MCF 10A (cell line): ENCODE data around the gene PDE7B. TPM values are rescaled to one million over a fixed set of nuclear protein-coding genes. Genes with fewer than 3 reads are reported as not detected.
A peak's percentile ranks its signal among the peaks of the same experiment; 100 is the strongest.

Experiments used
- BruUV-seq: library from RNA; stranded (reverse); fragments of 400-500 nt; replicated peaks from 2 replicates; lab custom pipeline; 2021; lab: Mats Ljungman, UMichigan
- CTCF ChIA-PET: fragments of 300-600 bp; sonication (Branson Sonifier 250); formaldehyde crosslinking; extraction: SDS; loops from one replicate; lab custom pipeline; 2021; ENCODE audit warnings: antibody characterized with exemption, inconsistent platforms; lab: Yijun Ruan, JAX
- POLR2A ChIA-PET: fragments of 300-600, 350-650 bp; sonication (Branson Sonifier 250); formaldehyde crosslinking; extraction: SDS; loops from one replicate; lab custom pipeline; 2020; ENCODE audit warnings: antibody characterized with exemption, inconsistent platforms; lab: Yijun Ruan, JAX
- DNase-seq: peaks from one replicate; pipeline ENCODE4 v3.0.0-alpha.2; 2018; ENCODE audit not compliant: unreplicated experiment
- H3K27ac Mint-ChIP-seq: one replicate; pipeline ENCODE4 v1.8.0; 2022; ENCODE audit warnings: mild to moderate bottlenecking, low read depth, mixed read lengths; ENCODE audit not compliant: unreplicated experiment
- H3K27me3 Mint-ChIP-seq: one replicate; pipeline ENCODE4 v1.8.0; 2022; ENCODE audit warnings: mixed read lengths; ENCODE audit not compliant: insufficient read depth, unreplicated experiment
- H3K36me3 Mint-ChIP-seq: one replicate; pipeline ENCODE4 v1.8.0; 2022; ENCODE audit warnings: mild to moderate bottlenecking, moderate library complexity, mixed read lengths; ENCODE audit not compliant: insufficient read depth, unreplicated experiment
- H3K4me1 Mint-ChIP-seq: one replicate; pipeline ENCODE4 v1.8.0; 2022; ENCODE audit warnings: mixed read lengths; ENCODE audit not compliant: insufficient read depth, unreplicated experiment
- H3K4me3 Mint-ChIP-seq: one replicate; pipeline ENCODE4 v1.8.0; 2022; ENCODE audit warnings: mild to moderate bottlenecking, moderate library complexity, mixed read lengths; ENCODE audit not compliant: unreplicated experiment
- H3K9me3 Mint-ChIP-seq: one replicate; pipeline ENCODE4 v1.8.0; 2022; ENCODE audit warnings: mixed read lengths; ENCODE audit not compliant: unreplicated experiment
- intact Hi-C: fragments of 100-400 bp; cut with micrococcal nuclease; formaldehyde crosslinking; loops from 2 replicates; pipeline ENCODE4 v1.14.1; 2022
- total RNA-seq: library from RNA; stranded (reverse); gene quantifications from 2 replicates; pipeline ENCODE4 v1.2.3, GENCODE V29; 2022
- TF ChIP-seq, protein P1 (sequence below): fragments of 200-600 bp; IDR thresholded peaks from one replicate; pipeline ENCODE4 v1.8.0; 2022; ENCODE audit warnings: antibody characterized with exemption, mild to moderate bottlenecking; ENCODE audit not compliant: unreplicated experiment

The PDE7B gene
- total RNA-seq, 1 experiment from 2014 or later: 1.4 TPM

DNA sequence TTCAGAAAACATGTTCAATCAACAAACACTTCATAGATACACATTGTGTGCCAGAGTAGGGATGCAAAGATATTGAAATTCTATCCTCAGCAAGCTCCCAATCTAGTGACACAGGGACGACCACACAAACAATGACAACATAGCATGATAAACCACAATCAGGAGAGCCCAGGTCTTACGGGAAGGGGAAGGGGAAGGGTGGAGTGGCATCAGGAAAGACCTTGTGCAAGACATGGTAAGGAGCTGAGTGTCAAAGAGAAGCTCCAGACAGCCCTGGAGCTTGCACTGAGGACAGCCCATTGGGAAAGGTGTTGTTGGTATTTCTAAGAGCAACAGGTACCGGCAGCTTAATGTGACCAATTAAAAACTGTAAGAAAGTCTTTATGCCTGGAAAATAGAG is 103.6 kb downstream of the PDE7B start:
- no peaks in the 10 kb centered on the region for H3K36me3 Mint-ChIP-seq
- intact Hi-C loops: no loop called here
- no TSS peak for BruUV-seq
- H3K27ac Mint-ChIP-seq: no peak overlapping the region
- no peak overlapping the region for H3K4me3 Mint-ChIP-seq
- CTCF ChIA-PET: interaction anchor here (0.6 to 1.8 kb wide), 3 partner anchors 14 to 271 kb away, joined by 3 to 6 read pairs (median 3); no protein-coding TSS in a partner anchor
- POLR2A ChIA-PET: interaction anchor here (0.7 kb wide), 1 partner anchor 48 kb away, joined by 3 read pairs; no protein-coding TSS in a partner anchor
- no peaks in the 10 kb centered on the region for H3K9me3 Mint-ChIP-seq
- no peak for DNase-seq
- no peaks in the 10 kb centered on the region for H3K4me1 Mint-ChIP-seq
- TF ChIP-seq, protein P1, sequence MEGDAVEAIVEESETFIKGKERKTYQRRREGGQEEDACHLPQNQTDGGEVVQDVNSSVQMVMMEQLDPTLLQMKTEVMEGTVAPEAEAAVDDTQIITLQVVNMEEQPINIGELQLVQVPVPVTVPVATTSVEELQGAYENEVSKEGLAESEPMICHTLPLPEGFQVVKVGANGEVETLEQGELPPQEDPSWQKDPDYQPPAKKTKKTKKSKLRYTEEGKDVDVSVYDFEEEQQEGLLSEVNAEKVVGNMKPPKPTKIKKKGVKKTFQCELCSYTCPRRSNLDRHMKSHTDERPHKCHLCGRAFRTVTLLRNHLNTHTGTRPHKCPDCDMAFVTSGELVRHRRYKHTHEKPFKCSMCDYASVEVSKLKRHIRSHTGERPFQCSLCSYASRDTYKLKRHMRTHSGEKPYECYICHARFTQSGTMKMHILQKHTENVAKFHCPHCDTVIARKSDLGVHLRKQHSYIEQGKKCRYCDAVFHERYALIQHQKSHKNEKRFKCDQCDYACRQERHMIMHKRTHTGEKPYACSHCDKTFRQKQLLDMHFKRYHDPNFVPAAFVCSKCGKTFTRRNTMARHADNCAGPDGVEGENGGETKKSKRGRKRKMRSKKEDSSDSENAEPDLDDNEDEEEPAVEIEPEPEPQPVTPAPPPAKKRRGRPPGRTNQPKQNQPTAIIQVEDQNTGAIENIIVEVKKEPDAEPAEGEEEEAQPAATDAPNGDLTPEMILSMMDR: no peak
- no peaks in the 10 kb centered on the region for H3K27me3 Mint-ChIP-seq

DNA sequence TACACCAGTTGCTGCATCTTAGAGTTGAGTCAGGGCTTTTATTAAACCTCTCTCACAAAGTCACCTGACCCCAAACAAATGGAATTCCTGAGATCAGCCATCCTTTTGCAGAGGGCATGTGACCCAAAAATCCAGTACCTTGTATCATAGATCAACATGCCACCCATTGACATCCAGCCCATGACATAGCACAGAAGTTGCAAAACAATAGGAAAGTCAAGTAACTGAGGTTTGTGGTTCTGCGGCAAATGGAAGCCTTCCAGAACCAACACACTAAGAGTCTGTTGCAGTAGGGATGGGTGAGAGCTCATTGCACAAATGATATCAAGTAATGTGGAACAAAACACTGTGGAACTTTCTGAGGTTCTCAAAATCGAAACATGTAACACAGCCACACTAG is 111.2 kb downstream of the PDE7B start:
- peaks cover 9% of the 10 kb centered on the region for H3K9me3 Mint-ChIP-seq
- BruUV-seq: no TSS peak

DNA sequence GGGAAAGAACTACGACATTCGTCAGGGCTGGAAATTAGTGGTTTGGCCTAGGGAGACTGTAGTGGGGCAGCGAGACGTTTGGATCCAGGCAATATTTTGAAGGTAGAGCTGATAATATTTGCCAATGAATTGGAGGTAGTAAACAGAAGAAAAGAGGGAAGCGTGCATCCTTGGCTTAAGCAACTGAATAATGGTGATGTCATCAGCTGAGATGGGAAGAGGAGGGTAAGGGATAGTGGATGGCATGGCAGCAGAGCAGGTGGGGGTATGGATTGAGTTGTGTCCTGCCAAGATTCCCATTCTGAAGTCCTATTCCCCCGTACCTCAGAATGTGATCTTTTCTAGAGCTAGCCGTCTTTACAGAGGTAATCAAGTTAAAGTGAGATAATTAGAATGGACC is 119.2 kb downstream of the PDE7B start:
- no TSS peak for BruUV-seq
- peaks cover 1% of the 10 kb centered on the region for H3K9me3 Mint-ChIP-seq
- POLR2A ChIA-PET: no interaction called here

More for the DNA sequence above, 111.2 kb downstream of the PDE7B start:
- Mint-ChIP-seq H3K36me3 (peaks cover 7% of the 10 kb centered on the region), H3K4me1 (peaks cover 10% of the 10 kb centered on the region), H3K27ac (no peak overlapping the region), H3K4me3 (no peak overlapping the region), H3K27me3 (no peaks in the 10 kb centered on the region)
- TF ChIP-seq, protein P1: no peak
- ChIA-PET CTCF (interaction anchor here (0.6 kb wide), 1 partner anchor 8 kb away, joined by 4 read pairs; no protein-coding TSS in a partner anchor), POLR2A (interaction anchor here (1.3 kb wide), 1 partner anchor 18 kb away, joined by 3 read pairs; no protein-coding TSS in a partner anchor)
- intact Hi-C loops: no loop called here
- DNase-seq: peak; percentile 87

GRCh38 chr6:135971351-135971750 is 119.8 kb downstream of the PDE7B start:
- H3K4me1 Mint-ChIP-seq: no peaks in the 10 kb centered on the region
- H3K9me3 Mint-ChIP-seq: no peaks in the 10 kb centered on the region
- no peaks in the 10 kb centered on the region for H3K36me3 Mint-ChIP-seq
- CTCF ChIA-PET: interaction anchor here (1.1 kb wide), 1 partner anchor 8 kb away, joined by 4 read pairs; no protein-coding TSS in a partner anchor
- no TSS peak for BruUV-seq
- no peaks in the 10 kb centered on the region for H3K27me3 Mint-ChIP-seq
- TF ChIP-seq, protein P1: no peak
- H3K27ac Mint-ChIP-seq: no peak overlapping the region
- POLR2A ChIA-PET: no interaction called here
- H3K4me3 Mint-ChIP-seq: no peak overlapping the region
- no peak for DNase-seq
- intact Hi-C loops: no loop called here

More for the DNA sequence above, 119.2 kb downstream of the PDE7B start:
- Mint-ChIP-seq H3K36me3 (peaks cover 1% of the 10 kb centered on the region), H3K27ac (no peak overlapping the region), H3K27me3 (no peaks in the 10 kb centered on the region), H3K4me3 (no peak overlapping the region), H3K4me1 (no peaks in the 10 kb centered on the region)
- TF ChIP-seq, protein P1: no peak
- intact Hi-C loops: no loop called here
- DNase-seq: no peak
- CTCF ChIA-PET: interaction anchor here (1.1 kb wide), 1 partner anchor 8 kb away, joined by 4 read pairs; no protein-coding TSS in a partner anchor
